Stimulated activated CD8-positive, alpha-beta memory T cell treated with anti-CD3 and anti-CD28 coated beads, Interleukin-15, amount 100 ng/mL, for 1 hour (primary cell): Measurements from ENCODE around the gene NDST1.
A peak's percentile ranks its signal among the peaks of the same experiment; 100 is the strongest.

ENCODE experiments used
- DNase-seq: peaks from one replicate; pipeline ENCODE4 v3.0.0-alpha.2; 2020; ENCODE audit warnings: low read depth

The NDST1 gene

GRCh38 chr5:150544611-150545219 lies 36.8 kb downstream of the NDST1 start:
- DNase-seq = peak; percentile 9

DNA sequence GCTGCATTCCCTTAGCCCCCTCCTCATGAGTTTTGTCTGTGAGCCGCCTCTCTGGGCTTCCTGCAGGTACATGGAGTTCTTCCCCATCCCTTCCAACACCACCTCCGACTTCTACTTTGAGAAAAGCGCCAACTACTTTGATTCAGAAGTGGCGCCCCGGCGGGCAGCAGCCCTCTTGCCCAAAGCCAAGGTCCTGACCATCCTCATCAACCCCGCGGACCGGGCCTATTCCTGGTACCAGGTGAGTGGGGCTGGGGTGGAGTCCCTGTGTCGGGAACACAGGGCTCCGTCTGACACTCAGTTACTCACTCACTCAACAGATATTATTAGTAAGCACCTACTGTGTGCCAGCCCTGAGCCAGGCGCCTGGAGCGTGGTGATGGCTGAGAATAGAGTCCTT lies 37.3 kb downstream of the NDST1 start:
- no peak for DNase-seq

DNA sequence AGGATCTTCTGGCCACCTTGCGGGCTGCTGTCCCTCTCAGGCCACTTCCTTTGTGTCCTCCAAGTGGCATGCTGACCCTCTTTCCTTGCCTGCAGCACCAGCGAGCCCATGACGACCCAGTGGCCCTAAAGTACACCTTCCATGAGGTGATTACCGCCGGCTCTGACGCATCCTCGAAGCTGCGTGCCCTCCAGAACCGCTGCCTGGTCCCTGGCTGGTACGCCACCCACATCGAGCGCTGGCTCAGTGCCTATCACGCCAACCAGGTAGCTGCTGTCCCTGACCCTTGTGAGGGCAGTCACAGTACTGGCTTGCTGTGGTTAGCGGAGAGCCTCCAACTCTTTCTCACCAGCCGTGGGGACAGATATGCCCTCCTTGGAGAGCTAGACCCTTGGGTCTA lies 40.2 kb downstream of the NDST1 start:
- no peak for DNase-seq

DNA sequence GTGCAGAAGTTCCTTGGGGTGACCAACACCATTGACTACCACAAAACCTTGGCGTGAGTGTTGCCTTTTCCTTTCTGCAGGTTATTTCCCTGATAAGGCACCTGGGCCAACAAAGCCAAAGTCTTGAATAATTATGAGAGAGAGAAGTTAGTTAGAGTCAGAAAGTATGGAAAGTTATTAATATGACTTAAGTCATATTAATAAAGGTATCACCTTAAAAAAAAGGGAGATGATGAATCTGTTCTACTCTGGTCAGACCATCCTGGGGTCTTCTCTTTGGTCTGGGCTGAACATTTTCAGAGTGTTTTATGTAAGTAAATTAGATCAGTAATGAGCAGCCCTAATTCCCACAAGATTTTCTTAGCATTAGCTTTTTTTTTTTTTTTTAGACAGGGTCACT lies 41.8 kb downstream of the NDST1 start:
- DNase-seq = no peak

GRCh38 chr5:150550286-150550685 lies 42.4 kb downstream of the NDST1 start:
- no peak for DNase-seq

GRCh38 chr5:150551066-150551465 lies 43.1 kb downstream of the NDST1 start:
- DNase-seq = no peak

GRCh38 chr5:150553402-150553801 lies 45.5 kb downstream of the NDST1 start:
- no peak for DNase-seq

DNA sequence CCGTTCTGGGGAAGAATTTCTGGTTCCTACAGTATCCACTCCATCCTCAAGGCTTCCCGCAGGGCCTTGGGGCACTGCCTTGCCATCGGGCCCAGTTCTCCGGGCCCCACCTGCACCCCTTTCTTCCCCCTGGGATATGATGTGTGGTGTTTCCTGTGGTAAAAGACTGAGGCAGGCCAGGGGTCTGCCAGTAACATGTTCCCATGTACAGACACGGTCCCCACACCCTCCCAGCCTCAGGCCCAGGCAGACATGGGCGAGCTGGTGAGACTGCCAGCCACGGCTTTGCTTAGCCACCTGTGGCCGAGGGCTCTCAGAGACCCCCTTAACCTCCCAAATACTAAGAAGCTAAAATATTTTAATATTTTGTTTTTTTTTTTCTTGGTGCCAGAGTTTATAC lies 46.0 kb downstream of the NDST1 start:
- DNase-seq = no peak

- no peak for DNase-seq
Observed at GRCh38 chr5:150554857-150555256, 46.9 kb downstream of the NDST1 start.

- no peak for DNase-seq
Observed at GRCh38 chr5:150556106-150556505, 48.2 kb downstream of the NDST1 start.

DNA sequence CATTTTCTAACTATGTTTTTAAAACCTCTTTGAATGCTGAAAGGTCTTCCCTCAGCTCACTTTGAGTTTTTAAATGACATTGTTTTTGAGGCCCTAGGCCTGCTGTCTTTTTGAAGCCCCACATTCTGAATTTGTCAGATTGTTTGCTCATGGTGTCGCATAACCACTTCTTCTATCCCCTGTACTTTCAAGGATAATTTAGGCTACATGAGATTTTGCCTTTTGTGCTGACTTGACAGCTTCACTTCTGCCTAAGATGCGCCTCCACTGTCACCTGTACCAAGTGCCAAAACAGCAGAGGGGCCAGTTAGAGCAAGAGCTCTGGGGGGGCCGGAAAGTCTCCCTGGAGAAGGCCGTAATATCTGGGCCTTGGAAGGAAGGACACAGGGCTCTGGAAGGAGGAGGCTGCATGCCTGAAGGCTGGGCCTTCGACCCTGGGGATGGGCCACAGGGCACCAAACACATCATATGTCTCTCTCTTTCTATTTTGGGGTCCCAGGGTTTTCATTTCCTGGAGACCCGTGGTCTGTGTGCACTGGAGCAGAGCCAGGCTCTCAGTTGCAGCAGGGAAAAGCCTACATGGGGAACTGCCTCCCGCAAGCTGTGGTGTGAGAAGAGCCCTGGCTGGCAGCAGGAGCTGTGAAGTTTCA lies 49.1 kb downstream of the NDST1 start:
- DNase-seq = no peak

DNA sequence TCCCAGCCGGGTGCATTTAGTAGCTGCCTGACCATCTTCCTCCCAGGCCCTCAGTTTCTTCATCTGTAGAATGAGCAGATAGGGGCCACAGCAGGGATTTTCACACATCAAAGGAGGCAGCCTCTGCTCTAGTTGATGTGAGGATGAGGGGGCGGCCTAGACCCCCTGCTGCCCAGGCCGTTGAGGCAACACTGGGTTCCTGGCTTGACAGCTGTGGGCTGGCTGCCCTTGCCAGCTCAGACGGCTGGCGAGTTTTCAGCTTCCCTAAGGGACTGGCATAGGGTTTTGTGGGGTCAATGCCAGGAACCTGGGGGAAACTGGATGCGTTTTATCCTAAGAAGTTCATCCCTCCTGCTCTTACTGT lies 49.6 kb downstream of the NDST1 start:
- no peak for DNase-seq

DNA sequence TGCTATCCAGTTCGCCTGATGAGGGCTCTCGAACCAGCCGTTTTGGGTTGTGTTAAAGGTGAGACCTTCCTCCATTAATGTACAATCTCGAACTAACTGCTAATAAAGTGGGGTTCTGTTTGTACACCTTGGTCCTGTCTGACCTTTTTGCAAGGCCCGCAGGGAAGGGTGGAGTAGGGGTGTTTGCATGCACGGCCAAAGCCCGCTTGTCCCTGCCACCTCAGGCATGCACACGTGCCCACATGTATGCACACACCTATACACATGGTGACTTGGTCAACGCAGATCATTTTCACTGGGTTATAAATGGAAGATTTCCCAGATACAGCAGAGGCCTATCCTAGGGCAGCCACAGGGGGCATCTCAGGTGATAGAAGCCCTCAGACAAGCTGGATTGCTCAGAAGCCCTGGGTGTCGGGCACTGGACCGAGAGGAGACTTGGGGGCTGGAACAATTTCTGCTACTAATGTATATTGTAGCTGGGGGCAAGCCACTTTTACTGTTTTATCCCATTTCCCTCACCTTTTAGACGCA lies 50.2 kb downstream of the NDST1 start:
- no peak for DNase-seq

DNA sequence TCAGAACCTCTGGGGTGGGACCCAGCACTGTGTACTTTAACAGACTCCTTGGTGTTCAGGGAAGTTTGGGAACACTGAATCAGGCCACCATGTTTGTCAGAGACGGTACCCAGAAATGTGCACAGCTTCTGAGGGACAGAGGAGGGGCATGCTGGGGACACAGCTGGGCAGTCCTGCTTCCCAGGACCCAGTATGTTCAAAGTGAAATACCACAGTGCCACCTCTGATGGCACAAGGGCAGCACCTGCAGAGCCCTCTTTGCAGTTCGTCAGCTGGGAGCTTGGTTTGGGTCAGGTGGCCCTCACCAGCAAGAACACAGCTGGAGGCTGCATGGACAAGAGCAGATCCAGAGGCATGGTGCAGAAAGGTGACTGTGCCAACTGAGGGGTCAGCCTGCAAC lies 51.2 kb downstream of the NDST1 start:
- DNase-seq = no peak

GRCh38 chr5:150559701-150560100 lies 51.8 kb downstream of the NDST1 start:
- DNase-seq = no peak

- DNase-seq = peak; percentile 85
Observed at GRCh38 chr5:150560401-150561191, 52.7 kb downstream of the NDST1 start.

GRCh38 chr5:150561192-150561512 lies 53.2 kb downstream of the NDST1 start:
- no peak for DNase-seq

DNA sequence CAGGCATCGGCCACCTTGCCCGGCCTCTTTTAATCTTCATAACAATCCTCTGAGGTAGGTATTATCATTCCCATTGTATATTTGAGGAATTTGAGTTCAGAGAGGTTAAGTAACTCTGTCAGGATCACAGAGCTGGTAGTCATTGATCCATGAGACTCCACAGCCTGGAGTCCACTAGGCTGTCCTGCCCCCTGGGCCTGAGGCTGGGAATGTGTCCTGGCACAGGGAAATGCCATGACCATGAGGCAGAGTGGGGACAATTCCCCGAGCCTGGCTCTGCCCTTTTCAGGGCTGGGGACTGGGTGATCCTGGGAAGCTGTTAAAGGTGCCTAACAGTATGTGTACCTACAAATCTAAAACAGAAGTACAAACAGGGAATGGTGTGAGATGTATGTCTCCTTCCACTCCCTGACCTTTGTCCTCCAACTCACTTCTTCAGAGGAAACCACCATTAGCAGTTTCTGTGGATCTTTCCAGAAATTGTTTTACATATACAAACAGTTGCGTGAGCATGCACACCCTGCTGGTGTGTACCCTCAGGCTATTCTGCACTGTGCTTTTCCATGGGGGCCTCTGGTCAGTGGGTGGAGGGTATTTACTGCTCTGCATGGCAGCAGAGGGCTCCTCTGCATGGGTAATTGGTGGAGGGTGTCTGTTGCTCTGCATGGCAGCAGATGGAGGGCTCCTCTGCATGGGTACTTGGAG lies 53.8 kb downstream of the NDST1 start:
- DNase-seq = no peak

DNA sequence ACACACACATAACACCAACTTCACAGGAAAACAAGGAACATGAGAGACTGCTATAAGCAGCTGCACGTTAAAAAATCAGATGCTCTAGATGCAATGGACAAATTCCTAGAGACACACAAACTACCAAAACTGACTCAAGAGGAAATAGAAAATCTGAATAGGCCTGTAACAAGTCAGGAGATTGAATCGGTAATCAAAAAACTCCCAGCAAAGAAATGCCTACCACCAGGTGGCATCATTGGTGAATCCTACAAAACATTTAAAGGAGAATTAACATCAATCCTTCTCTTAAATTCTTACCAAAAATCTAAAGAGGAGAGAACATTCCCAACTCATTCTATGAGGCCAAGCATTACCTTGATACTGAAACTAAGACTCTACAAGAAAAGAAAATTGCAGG lies 54.9 kb downstream of the NDST1 start:
- DNase-seq = no peak

DNA sequence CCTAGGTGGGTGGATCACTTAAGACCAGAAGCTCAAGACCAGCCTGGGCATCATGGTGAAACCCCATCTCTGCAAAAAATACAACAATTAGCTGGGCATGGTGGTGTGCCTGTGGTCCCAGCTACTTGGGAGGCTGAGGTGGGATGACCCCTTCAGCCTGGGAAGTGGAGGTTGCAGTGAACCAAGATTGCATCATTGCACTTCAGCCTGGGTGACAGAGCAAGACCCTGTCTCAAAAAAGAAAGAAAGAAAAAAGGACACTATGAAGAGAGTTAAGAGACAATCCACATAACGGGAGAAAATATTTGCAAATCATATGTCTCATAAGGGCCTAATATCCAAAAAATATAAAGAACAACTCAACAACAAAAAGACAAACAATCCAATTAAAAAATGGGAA lies 57.9 kb downstream of the NDST1 start:
- no peak for DNase-seq

GRCh38 chr5:150567031-150567717 lies 59.2 kb downstream of the NDST1 start:
- no peak for DNase-seq

GRCh38 chr5:150568663-150569062 lies 60.7 kb downstream of the NDST1 start:
- no peak for DNase-seq
